Memory B cell (primary cell): ENCODE results near the gene TEX48.

ENCODE experiments used
- ATAC-seq: fragments of 150-1000 bp; cut with Tn5 transposase; 2 replicates; pipeline ENCODE4 v1.10.0; 2021; ENCODE audit warnings: low read depth, mild to moderate bottlenecking, moderate library complexity
- DNase-seq, 2 donors: peaks; one replicate each; pipeline ENCODE4 v3.0.0; 2022; ENCODE audit warnings: low spot score in 2 of 2
- H3K27ac Mint-ChIP-seq: one replicate; pipeline ENCODE4 v1.8.0; 2022; ENCODE audit warnings: mild to moderate bottlenecking, moderate library complexity, mixed read lengths
- H3K27me3 Mint-ChIP-seq: one replicate; pipeline ENCODE4 v1.8.0; 2022; ENCODE audit warnings: mixed read lengths
- H3K36me3 Mint-ChIP-seq: one replicate; pipeline ENCODE4 v1.8.0; 2022; ENCODE audit warnings: mild to moderate bottlenecking, mixed read lengths
- H3K4me1 Mint-ChIP-seq: one replicate; pipeline ENCODE4 v1.8.0; 2022; ENCODE audit warnings: mixed read lengths
- H3K4me3 Mint-ChIP-seq: one replicate; pipeline ENCODE4 v1.8.0; 2022; ENCODE audit warnings: mild to moderate bottlenecking, moderate library complexity, mixed read lengths
- H3K9me3 Mint-ChIP-seq: one replicate; pipeline ENCODE4 v1.8.0; 2022; ENCODE audit warnings: mixed read lengths

TEX48 gene

GRCh38 chr9:114688909-114689610 lies 7.1 kb upstream of the TEX48 start:
- H3K27ac Mint-ChIP-seq, result no peak overlapping the region
- H3K4me1 Mint-ChIP-seq, result peaks cover 12% of the 10 kb centered on the region
- H3K4me3 Mint-ChIP-seq, result no peak overlapping the region
- ATAC-seq (no peak), DNase-seq (no peak)
- H3K27me3 Mint-ChIP-seq, result peaks cover 8% of the 10 kb centered on the region
- H3K9me3 Mint-ChIP-seq, result peaks cover 2% of the 10 kb centered on the region
- H3K36me3 Mint-ChIP-seq, result peaks cover 2% of the 10 kb centered on the region

GRCh38 chr9:114688379-114688778 lies 6.4 kb upstream of the TEX48 start:
- Mint-ChIP-seq H3K27ac (no peak overlapping the region), H3K9me3 (peaks cover 2% of the 10 kb centered on the region), H3K4me3 (no peak overlapping the region), H3K4me1 (peaks cover 12% of the 10 kb centered on the region), H3K27me3 (peaks cover 6% of the 10 kb centered on the region), H3K36me3 (peaks cover 2% of the 10 kb centered on the region)
- ATAC-seq (no peak), DNase-seq (no peak)

- Mint-ChIP-seq H3K27ac (no peak overlapping the region), H3K9me3 (peaks cover 2% of the 10 kb centered on the region), H3K4me3 (no peak overlapping the region), H3K27me3 (peaks cover 6% of the 10 kb centered on the region), H3K4me1 (peaks cover 12% of the 10 kb centered on the region), H3K36me3 (peaks cover 2% of the 10 kb centered on the region)
- DNase-seq, result no peak
- no peak for ATAC-seq
Measured at GRCh38 chr9:114687034-114687433, 5.0 kb upstream of the TEX48 start.

- no peak for DNase-seq
- ATAC-seq, result no peak
- Mint-ChIP-seq H3K4me1 (peaks cover 7% of the 10 kb centered on the region), H3K9me3 (peaks cover 2% of the 10 kb centered on the region), H3K4me3 (no peak overlapping the region), H3K27me3 (peaks cover 2% of the 10 kb centered on the region), H3K36me3 (peaks cover 2% of the 10 kb centered on the region), H3K27ac (no peak overlapping the region)
Measured at GRCh38 chr9:114685951-114686350, 4.0 kb upstream of the TEX48 start.

GRCh38 chr9:114684036-114684435 lies 2.0 kb upstream of the TEX48 start:
- no peak overlapping the region for H3K27ac Mint-ChIP-seq
- no peaks in the 10 kb centered on the region for H3K36me3 Mint-ChIP-seq
- peaks cover 6% of the 10 kb centered on the region for H3K4me1 Mint-ChIP-seq

GRCh38 chr9:114682846-114683245 lies 854 bp upstream of the TEX48 start:
- no peak for DNase-seq
- H3K4me1 Mint-ChIP-seq, result peaks cover 6% of the 10 kb centered on the region
- peaks cover 6% of the 10 kb centered on the region for H3K27me3 Mint-ChIP-seq
- H3K36me3 Mint-ChIP-seq, result no peaks in the 10 kb centered on the region
- ATAC-seq, result no peak
- no peak overlapping the region for H3K27ac Mint-ChIP-seq
- H3K4me3 Mint-ChIP-seq, result no peak overlapping the region
- peaks cover 2% of the 10 kb centered on the region for H3K9me3 Mint-ChIP-seq

More at GRCh38 chr9:114684036-114684435, 2.0 kb upstream of the TEX48 start:
- DNase-seq (no peak), ATAC-seq (no peak)
- peaks cover 2% of the 10 kb centered on the region for H3K9me3 Mint-ChIP-seq
- no peak overlapping the region for H3K4me3 Mint-ChIP-seq
- peaks cover 3% of the 10 kb centered on the region for H3K27me3 Mint-ChIP-seq

- no peak overlapping the region for H3K4me3 Mint-ChIP-seq
- H3K27ac Mint-ChIP-seq, result no peak overlapping the region
- ATAC-seq (no peak), DNase-seq (no peak)
- H3K9me3 Mint-ChIP-seq, result peaks cover 2% of the 10 kb centered on the region
- peaks cover 2% of the 10 kb centered on the region for H3K4me1 Mint-ChIP-seq
- H3K36me3 Mint-ChIP-seq, result no peaks in the 10 kb centered on the region
- peaks cover 13% of the 10 kb centered on the region for H3K27me3 Mint-ChIP-seq
Measured at GRCh38 chr9:114680259-114681001, 1.6 kb downstream of the TEX48 start.

- no peak for DNase-seq
- Mint-ChIP-seq H3K9me3 (peaks cover 2% of the 10 kb centered on the region), H3K36me3 (peaks cover 4% of the 10 kb centered on the region), H3K4me1 (peaks cover 5% of the 10 kb centered on the region), H3K27ac (no peak overlapping the region), H3K4me3 (no peak overlapping the region), H3K27me3 (peaks cover 20% of the 10 kb centered on the region)
- no peak for ATAC-seq
Measured at GRCh38 chr9:114678795-114679194, 3.2 kb downstream of the TEX48 start.

- Mint-ChIP-seq H3K4me3 (no peak overlapping the region), H3K27me3 (peaks cover 20% of the 10 kb centered on the region), H3K9me3 (peaks cover 2% of the 10 kb centered on the region), H3K36me3 (peaks cover 4% of the 10 kb centered on the region), H3K4me1 (peaks cover 5% of the 10 kb centered on the region), H3K27ac (no peak overlapping the region)
- ATAC-seq (no peak), DNase-seq (no peak)
Measured at GRCh38 chr9:114678130-114678529, 3.9 kb downstream of the TEX48 start.

GRCh38 chr9:114677418-114677817 lies 4.6 kb downstream of the TEX48 start:
- no peak overlapping the region for H3K27ac Mint-ChIP-seq
- peaks cover 2% of the 10 kb centered on the region for H3K9me3 Mint-ChIP-seq
- peaks cover 4% of the 10 kb centered on the region for H3K36me3 Mint-ChIP-seq
- no peak overlapping the region for H3K4me3 Mint-ChIP-seq
- DNase-seq (no peak), ATAC-seq (no peak)
- H3K4me1 Mint-ChIP-seq, result peaks cover 5% of the 10 kb centered on the region
- peaks cover 20% of the 10 kb centered on the region for H3K27me3 Mint-ChIP-seq

- DNase-seq, result no peak
- Mint-ChIP-seq H3K36me3 (peaks cover 4% of the 10 kb centered on the region), H3K27me3 (peaks cover 20% of the 10 kb centered on the region), H3K9me3 (peaks cover 2% of the 10 kb centered on the region), H3K4me3 (no peak overlapping the region), H3K27ac (no peak overlapping the region), H3K4me1 (peaks cover 5% of the 10 kb centered on the region)
- ATAC-seq, result no peak
Measured at GRCh38 chr9:114676901-114677300, 5.1 kb downstream of the TEX48 start.

GRCh38 chr9:114674798-114675540 lies 7.0 kb downstream of the TEX48 start:
- H3K27ac Mint-ChIP-seq, result no peak overlapping the region
- ATAC-seq (no peak), DNase-seq (no peak)
- H3K4me3 Mint-ChIP-seq, result no peak overlapping the region
- H3K4me1 Mint-ChIP-seq, result peaks cover 2% of the 10 kb centered on the region
- peaks cover 2% of the 10 kb centered on the region for H3K9me3 Mint-ChIP-seq
- peaks cover 4% of the 10 kb centered on the region for H3K36me3 Mint-ChIP-seq
- peaks cover 20% of the 10 kb centered on the region for H3K27me3 Mint-ChIP-seq

- DNase-seq (no peak), ATAC-seq (no peak)
- H3K27ac Mint-ChIP-seq, result no peak overlapping the region
- H3K27me3 Mint-ChIP-seq, result peaks cover 17% of the 10 kb centered on the region
- no peak overlapping the region for H3K4me3 Mint-ChIP-seq
- peaks cover 2% of the 10 kb centered on the region for H3K9me3 Mint-ChIP-seq
- peaks cover 4% of the 10 kb centered on the region for H3K36me3 Mint-ChIP-seq
- H3K4me1 Mint-ChIP-seq, result peaks cover 2% of the 10 kb centered on the region
Measured at GRCh38 chr9:114674076-114674797, 7.8 kb downstream of the TEX48 start.

- H3K4me3 Mint-ChIP-seq, result no peak overlapping the region
- ATAC-seq (no peak), DNase-seq (no peak)
- peaks cover 12% of the 10 kb centered on the region for H3K27me3 Mint-ChIP-seq
- no peak overlapping the region for H3K27ac Mint-ChIP-seq
- peaks cover 2% of the 10 kb centered on the region for H3K9me3 Mint-ChIP-seq
- H3K4me1 Mint-ChIP-seq, result peaks cover 2% of the 10 kb centered on the region
- H3K36me3 Mint-ChIP-seq, result peaks cover 4% of the 10 kb centered on the region
Measured at GRCh38 chr9:114671605-114672004, 10.4 kb downstream of the TEX48 start.
